ENCODE data around the gene UGT1A10.
"Not testable (repeated sequence)": the region's sequence is repeated elsewhere in the genome, so short reads cannot be mapped to it uniquely, and the experiment has no call there.

The UGT1A10 gene

DNA sequence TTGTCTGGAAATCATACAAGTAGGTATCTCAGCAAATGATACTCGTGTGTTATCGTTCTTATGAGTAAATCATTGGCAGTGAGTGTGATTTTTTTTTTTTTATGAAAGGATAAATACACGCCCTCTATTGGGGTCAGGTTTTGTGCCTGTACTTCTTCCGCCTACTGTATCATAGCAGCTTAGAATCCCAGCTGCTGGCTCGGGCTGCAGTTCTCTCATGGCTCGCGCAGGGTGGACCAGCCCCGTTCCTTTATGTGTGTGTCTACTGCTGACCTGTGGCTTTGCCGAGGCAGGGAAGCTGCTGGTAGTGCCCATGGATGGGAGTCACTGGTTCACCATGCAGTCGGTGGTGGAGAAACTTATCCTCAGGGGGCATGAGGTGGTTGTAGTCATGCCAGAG, at the start of gene UGT1A10:
UGT1A10 (plus strand) TSS at position 143 of the 400 bp plus-strand sequence; CDS start at position 218, 75 bp downstream.
- ATAC-seq = not testable (repeated sequence)

DNA sequence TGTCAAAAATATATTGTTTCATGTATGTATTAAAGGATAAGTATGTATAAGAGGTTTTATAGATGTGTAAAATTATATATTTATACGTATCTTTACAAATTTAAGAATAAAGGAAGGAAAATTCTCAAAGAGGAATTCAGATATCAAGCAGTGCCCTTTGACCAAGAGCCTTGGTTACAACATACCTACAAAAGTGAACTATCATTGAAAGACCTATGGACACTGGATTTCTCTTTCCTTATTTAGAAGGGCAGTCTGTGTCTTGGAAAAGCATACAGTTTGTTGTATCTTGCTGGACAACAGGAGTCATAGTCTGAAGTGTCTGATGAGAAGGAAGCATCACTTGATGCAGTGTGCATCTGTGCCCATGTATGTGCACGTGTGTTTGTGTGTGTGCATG, 47.8 kb upstream of the UGT1A10 start:
- no peak for ATAC-seq

DNA sequence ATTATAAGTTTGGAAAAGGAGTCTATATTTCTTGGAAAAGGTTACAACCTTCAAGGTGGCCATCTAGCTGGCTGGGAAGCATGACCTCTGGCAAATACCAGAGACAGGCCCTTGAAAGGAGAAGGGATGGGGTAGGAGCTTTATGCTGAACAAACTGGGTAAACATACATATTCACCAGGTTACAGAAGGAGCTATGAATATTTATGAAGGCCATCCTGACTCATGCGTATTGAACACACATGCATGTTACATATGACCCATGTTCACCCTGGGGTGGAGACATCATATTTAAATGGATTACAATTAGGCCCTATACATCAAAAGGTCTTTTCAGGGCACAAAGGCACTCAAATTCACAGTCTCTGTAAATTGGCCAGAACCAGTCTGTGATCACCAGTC, 43.5 kb upstream of the UGT1A10 start:
- not testable (repeated sequence) for ATAC-seq

DNA sequence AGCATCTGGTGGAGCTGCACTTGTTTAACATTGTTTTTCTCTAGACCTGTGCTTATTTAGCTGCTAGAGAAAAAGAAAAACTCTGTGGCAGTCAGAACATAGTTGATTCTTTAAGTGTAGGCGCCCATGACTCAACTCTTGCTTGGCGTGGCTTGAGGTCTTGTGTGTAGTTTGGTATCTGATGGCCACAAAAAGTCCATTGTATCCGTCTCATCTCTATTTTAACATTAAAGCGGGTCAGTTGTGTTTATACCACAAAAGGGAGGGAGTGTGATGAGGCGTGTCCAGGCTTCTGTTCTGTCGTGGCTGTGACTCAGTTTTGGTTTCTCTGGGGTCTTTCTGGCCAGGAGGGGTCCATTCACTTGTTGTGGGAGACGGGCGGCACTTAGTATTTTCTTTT, 43.0 kb upstream of the UGT1A10 start:
- no peak for ATAC-seq

DNA sequence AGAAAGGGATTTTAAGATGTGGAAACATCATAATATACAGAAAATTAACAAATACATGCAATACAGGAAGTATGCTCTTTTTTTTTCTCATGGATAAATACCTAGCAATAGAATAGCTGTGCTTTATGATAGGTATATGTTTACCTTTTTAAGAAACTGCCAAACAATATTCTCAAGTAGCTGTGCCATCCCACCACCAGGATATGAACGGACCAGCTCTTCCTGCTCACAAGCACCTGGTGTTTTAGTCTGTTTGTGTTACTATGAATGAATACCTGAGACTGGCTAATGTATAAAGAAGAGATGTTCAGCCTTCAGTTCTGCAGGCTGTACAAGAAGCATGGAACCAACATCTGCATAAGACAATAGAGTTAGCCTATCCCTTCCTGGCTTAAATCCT, 38.7 kb upstream of the UGT1A10 start:
- no peak for ATAC-seq

DNA sequence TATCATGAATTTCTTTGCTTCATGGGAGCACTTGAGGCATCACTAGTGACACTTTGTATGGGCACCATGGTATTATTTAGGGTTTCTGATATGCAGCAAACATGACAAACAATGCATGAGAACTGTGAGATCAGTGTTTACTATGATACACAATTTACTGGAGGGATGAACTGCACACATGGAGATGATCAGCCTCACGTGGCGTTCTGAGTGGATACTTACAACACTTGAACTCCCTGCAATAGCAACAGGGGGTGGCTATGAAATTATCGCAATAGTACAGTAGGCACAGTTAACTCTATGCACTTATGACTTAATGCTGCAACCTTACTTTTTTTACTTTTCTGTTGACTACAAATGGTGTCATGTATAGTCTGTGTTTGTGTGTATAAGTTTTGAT, 37.3 kb upstream of the UGT1A10 start:
- ATAC-seq = no peak

DNA sequence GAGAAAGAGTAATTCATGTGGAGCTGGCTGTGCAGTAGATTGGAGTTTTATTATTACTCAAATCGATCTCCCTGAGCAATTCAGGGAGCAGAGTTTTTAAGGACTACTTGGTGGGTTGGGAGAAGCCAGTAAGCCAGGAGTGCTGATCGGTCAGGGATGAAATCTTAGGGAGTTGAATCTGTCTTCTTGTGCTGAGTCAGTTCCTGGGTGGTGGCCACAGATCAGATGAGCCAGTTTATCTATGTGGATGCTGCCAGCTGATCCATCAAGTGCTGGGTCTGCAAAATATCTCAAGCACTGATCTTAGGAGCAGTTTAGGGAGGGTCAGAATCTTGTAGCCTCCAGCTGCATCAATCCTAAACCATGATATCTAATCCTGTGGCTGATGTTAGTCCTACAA, 35.9 kb upstream of the UGT1A10 start:
- ATAC-seq = no peak

DNA sequence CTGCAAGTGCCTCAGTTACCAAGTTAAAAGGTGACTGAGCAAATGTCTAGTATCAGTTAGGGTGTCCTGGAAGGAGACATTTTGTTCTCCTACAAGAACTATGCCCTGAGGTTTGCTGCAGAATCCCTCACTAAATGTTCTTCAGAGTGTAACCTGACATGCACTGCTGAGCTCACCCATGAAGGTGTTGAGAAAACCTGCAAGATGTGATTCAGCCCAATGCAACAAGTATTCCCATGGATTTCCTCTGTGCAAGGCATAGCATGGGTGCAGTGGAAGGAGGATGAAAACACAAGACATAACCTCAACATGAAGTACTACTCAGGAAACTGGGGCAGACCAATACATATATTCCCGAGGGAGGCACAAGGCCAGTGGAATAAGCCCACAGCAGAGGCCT, 34.2 kb upstream of the UGT1A10 start:
- ATAC-seq = no peak

DNA sequence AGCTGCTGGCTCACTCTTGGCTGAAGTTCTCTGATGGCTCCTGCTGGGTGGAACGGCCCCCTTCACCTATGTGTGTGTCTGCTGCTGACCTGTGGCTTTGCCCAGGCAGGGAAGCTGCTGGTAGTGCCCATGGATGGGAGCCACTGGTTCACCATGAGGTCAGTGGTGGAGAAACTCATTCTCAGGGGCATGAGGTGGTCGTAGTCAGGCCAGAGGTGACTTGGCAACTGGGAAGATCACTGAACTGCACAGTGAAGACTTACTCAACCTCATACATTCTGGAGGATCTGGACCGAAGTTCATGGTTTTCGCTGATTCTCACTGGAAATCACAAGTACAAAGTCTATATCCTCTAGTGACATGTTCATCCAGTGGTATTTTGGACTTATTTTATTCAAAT, 32.7 kb upstream of the UGT1A10 start:
- no peak for ATAC-seq

DNA sequence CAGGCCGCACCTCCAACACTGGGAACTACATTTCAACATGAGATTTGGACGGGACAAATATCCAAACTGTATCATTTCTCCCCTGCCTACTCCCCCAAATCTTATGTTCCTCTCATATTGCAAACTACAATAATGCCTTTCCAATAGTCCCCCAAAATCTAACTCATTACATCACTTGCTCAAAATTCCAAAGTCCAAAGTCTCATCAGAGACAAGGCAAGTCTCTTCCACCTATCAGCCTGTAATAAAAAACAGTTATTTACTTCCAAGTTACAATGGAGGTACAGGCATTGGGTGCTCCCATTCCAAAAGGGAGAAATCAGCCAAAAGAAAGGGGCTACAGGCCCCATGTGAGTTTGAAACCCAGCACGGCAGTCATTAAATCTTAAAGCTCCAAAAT, 31.4 kb upstream of the UGT1A10 start:
- ATAC-seq = no peak

DNA sequence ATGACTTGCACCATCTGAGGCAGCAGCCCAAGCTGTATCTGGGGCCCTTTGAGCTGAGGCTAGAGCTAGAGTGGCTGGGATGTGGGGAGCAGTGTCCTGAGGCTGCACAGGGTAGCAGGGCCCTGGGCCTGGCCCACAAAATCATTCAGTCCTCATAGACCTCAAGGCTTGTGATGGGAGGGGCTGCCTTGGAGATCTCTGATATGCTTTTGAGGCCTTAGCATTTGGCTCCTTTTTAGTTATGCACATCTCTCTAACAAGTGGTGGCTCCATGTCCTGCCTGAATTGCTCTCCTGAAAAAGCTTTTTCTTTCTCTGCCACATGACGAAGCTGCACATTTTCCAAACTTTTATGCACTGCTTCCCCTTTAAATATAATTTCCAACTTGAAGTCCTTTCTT, 30.6 kb upstream of the UGT1A10 start:
- ATAC-seq = no peak

DNA sequence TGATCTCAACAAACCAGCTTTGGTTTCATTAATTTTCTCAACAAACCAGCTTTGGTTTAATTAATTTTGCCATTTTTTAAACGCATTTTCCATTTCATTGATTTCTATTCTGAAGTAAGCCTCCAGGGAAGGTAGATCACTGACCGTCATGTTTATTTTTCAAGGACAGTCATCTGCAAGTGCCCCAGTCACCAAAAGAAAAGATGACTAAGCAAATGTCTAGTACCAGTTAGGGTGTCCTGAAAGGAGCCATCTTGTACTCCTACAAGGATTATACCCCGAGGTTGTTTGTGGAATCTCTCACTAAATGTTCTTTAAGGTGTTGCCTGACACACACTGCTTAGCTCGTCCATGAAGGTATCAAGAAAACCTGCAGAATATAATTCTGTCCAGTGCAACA, 25.0 kb upstream of the UGT1A10 start:
- no peak for ATAC-seq

DNA sequence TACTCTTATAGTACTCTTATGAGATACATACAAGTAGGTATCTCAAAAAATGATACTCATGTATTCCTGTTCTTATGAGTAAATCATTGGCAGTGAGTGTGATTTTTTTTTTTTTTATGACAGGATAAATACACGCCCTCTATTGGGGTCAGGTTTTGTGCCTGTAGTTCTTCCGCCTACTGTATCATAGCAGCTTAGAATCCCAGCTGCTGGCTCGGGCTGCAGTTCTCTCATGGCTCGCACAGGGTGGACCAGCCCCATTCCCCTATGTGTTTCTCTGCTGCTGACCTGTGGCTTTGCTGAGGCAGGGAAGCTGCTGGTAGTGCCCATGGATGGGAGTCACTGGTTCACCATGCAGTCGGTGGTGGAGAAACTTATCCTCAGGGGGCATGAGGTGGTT, 18.8 kb upstream of the UGT1A10 start, which contains the start of gene UGT1A8:
UGT1A8 (plus strand) TSS at position 158 of the 400 bp plus-strand sequence; CDS start at position 233, 75 bp downstream.
- ATAC-seq = not testable (repeated sequence)

DNA sequence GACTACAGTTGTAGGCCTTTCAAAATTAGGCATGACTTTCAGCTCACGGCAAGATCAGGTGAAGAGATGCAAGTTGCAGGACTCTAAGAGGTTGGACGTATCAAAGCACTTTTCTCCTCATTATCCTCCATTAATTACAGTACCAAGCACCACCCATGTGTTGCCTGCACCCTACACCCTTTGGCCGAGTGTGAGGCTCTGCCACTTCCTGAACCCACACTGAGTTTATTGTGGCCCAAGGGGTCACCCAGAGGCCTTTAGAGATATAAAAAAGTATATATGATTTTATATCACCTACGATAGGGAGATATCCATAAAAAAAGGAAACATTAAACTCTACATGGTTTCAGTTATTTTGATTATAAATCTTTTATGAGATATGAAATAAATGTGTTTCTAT, 16.0 kb upstream of the UGT1A10 start:
- no peak for ATAC-seq

DNA sequence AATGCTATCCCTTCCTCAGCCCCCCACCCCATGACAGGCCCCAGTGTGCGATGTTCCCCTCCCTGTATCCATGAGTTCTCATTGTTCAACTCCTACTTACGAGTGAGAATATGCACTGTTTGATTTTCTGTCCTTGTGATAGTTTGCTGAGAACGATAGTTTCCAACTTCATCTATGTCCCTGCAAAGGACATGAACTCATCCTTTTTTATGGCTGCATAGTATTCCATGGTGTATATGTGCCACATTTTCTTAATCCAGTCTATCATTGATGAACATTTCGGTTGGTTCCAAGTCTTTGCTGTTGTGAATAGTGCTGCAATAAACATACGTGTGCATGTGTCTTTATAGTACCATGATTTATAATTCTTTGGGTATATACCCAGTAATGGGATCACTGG, 14.4 kb upstream of the UGT1A10 start:
- not testable (repeated sequence) for ATAC-seq

DNA sequence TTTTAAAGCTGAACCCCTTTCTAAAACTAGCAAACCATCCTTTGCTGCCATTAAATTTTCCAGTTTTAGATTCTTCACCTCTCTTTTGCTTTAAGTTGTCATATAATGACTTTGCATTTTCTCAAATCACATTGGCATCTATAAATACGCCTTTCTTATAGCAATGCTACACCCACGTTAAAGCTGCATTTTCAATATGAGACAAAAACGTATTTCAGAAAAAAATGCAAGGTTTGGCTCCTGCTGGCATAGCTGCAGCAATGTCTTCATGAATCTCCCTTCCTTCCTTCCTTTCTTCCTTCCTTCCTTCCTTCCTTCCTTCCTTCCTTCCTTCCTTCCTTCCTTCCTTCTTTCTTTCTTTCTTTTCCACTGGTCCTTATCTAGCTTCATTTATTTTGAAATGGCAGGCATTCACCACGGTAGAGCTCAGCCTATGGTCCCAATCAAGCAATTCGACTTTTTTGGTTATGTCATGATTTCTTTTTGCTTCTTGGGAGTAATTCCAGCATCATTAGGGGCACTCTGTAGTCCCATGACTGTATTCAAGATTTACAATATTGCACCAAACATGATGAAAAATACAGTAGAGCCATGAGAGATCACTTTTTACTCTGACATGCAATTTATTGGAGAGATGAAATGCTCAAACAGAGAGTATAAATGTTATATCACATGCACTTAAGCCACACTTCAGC, 8.8 kb upstream of the UGT1A10 start:
- no peak for ATAC-seq

DNA sequence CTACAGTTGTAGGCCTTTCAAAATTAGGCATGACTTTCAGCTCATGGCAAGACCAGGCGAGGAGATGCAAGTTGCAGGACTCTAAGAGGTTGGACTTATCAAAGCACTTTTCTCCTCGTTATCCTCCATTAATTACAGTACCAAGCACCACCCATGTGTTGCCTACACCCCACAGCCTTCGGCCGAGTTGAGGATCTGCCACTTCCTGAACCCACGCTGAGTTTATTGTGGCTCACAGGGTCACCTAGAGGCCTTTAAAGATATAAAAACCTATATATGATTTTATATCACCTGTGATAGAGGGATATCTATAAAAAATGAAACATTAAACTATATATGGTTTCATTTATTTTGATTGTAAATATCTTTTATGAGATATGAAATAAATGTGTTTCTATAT, 2.6 kb downstream of the UGT1A10 start:
- no peak for ATAC-seq

DNA sequence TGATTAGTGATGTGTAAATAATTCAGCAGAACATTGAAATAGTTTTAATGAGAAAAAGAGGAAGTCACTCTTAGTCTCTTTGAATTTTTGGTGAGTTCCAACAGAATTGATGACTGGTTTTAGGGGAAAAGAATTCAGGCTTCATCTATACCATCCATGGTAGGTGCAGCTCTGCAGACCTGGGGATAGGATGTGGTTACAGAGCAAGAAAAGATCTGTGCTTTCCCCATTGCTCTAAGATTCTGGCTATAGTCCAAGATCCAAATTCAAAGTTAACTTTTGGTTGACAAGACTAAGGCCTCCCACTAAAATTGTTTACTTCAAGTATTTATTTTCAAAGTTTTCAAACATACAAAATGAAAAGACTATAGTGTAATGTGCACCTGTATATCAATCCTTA, 3.6 kb downstream of the UGT1A10 start:
- ATAC-seq = no peak

DNA sequence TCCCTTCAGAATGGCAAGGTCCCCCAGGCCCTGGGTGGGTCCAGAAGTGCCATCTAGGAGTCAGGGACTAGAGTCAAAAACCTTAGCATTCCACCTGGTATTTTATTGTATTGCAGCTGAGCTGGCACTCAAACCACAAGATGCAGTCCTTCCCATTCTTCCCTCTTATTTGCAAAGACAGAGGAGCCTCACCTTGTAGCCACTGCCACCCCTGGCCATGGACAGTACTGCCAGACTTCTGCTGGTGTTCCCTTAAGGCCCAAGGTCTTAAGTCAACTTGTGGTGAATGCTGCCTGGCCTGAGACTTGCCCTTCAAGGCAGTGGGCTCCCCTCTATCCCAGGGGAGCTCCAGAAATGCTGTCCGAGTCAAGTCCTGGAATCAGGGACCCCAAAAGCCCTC, 6.9 kb downstream of the UGT1A10 start:
- ATAC-seq = no peak

DNA sequence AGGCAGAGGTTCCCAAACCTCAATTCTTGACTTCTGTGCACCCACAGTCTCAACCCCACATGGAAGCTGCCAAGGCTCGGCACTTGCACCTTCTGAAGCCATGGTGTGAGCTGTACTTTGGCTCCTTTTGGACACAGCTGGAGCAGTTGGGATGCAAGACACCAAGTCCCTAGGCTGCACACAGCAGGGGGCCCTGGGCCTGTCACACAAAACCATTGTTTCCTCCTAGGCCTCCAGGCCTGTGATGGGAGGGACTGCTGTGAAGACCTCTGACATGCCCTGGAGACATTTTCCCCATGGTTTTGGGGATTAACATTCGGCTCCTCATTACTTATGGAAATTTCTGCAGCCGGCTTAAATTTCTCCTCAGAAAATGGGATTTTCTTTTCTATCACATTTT, 9.8 kb downstream of the UGT1A10 start:
- ATAC-seq = not testable (repeated sequence)

DNA sequence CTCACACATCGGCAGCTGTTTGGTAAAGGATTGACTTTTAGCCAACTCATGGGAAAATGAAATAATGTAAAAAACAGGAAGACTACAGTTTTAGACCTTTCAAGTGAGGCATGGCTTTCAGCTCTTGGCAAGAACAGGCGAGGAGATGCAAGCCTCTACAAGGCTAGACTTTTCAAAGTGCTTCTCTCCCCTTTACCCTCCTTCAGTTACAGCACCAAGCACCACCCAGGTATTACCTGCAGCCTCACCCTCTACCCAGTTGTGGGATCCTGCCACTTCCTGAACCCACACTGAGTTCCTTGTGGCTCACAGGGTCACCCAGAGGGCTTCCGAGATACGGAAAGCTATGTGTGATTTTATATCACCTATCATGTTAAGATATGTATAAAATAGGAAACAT, 14.7 kb downstream of the UGT1A10 start:
- ATAC-seq = no peak

DNA sequence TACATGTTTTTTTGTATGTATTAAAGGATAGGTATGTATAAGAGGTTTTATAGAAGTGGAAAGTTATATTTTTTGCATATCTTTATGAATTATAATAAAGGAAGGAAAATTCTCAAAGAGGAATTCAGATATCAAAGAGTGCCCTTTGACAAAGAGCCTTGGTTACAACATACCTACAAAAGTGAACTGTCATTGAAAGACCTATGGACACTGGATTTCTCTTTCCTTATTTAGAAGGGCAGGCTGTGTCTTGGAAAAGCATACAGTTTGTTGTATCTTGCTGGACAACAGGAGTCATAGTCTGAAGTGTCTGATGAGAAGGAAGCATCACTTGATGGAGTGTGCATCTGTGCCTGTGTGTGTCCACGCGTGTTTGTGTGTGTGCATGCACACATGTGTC, 15.2 kb downstream of the UGT1A10 start:
- no peak for ATAC-seq

DNA sequence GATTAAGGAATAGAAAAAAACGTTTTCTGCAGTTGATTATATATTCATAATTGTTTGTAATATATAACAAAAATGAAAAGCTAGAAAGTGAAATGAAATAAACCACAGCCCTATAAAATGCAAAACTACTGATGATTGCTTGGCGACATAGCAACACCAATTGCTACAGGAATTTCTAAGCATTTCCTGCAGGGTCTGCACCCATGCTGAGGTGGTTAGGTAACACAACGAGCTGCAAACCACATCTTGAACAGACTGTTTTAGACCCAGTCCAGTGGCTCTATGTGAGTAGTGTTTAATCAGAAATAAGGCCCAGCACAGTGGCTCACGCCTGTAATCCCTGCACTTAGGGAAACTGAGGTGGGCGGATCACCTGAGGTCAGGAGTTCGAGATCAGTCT, 18.3 kb downstream of the UGT1A10 start:
- ATAC-seq = no peak

DNA sequence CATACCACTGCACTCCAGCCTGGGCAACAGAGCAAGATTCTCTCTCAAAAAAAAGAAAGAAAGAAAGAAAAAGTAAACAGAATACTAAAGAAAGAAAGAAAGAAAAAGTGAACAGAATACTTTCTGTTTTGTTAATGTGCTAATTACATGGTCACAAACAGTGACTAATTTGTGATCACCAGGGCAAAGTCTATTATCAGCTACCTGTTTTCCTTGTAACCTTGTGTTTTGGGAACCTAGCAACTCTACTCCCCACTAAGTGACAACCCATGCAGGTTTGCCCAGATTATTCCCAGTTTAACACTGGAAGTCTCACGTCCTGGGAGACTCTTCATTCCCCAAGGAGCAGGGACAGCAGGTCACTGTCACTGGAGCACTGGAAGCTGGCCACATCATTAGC, 18.8 kb downstream of the UGT1A10 start:
- ATAC-seq = no peak

DNA sequence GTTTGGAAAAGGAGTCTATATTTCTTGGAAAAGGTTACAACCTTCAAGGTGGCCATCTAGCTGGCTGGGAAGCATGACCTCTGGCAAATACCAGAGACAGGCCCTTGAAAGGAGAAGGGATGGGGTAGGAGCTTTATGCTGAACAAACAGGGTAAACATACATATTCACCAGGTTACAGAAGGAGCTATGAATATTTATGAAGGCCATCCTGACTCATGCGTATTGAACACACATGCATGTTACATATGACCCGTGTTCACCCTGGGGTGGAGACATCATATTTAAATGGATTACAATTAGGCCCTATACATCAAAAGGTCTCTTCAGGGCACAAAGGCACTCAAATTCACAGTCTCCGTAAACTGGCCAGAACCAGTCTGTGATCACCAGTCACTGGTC, 19.7 kb downstream of the UGT1A10 start:
- ATAC-seq = not testable (repeated sequence)
